Measurements from ENCODE around the gene CUEDC1. TPM values are rescaled to one million over a fixed set of nuclear protein-coding genes. Genes with fewer than 3 reads are reported as not detected.

The CUEDC1 gene
- total RNA-seq, 2 donors from 2014 or later, result 0.19 TPM; not detected in 1

DNA sequence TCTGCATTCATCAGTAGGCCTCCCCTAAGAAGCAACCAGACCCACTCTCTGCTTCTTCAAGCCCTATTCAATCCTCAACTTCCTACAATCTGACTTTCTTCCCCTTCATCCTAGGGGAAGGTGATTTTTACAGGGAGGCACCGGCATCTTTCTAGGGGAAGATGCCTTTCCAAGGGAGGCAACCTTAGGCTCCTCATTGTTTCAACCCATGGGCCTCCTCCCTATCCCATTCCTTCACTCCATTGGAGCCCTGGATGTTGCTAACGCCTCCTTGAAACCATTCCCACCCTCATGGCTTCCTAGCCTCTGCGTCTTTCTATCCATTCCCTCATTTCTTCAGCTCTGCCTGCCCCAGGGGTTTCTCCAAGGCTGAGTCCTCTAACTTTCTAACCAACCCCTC lies 2.7 kb upstream of the CUEDC1 start:
- no peak overlapping the region for H3K27ac Mint-ChIP-seq
- peak overlapping the region; percentile 40 for H3K4me3 Mint-ChIP-seq
- DNase-seq (ENCODE audit: low spot score) (no peak), ATAC-seq (no peak)
- H3K36me3 Mint-ChIP-seq, result no peaks in the 10 kb centered on the region
- peaks cover 22 to 26% of the 10 kb centered on the region in 2 donors for H3K4me1 Mint-ChIP-seq (ENCODE audit: low read depth in 2 of 2)
- H3K9me3 Mint-ChIP-seq, result no peaks in the 10 kb centered on the region
- H3K27me3 Mint-ChIP-seq, result peaks cover 37 to 42% of the 10 kb centered on the region in 2 donors

GRCh38 chr17:57957120-57957850 lies 2.1 kb upstream of the CUEDC1 start:
- ATAC-seq, result no peak
- H3K9me3 Mint-ChIP-seq, result no peaks in the 10 kb centered on the region
- H3K4me3 Mint-ChIP-seq, result peak overlapping the region; percentile 40
- no peaks in the 10 kb centered on the region for H3K36me3 Mint-ChIP-seq
- H3K27me3 Mint-ChIP-seq, result peaks cover 37 to 46% of the 10 kb centered on the region in 2 donors
- no peak overlapping the region for H3K27ac Mint-ChIP-seq
- peaks cover 22 to 31% of the 10 kb centered on the region in 2 donors for H3K4me1 Mint-ChIP-seq (ENCODE audit: low read depth in 2 of 2)
- no peak for DNase-seq (ENCODE audit: low spot score)

DNA sequence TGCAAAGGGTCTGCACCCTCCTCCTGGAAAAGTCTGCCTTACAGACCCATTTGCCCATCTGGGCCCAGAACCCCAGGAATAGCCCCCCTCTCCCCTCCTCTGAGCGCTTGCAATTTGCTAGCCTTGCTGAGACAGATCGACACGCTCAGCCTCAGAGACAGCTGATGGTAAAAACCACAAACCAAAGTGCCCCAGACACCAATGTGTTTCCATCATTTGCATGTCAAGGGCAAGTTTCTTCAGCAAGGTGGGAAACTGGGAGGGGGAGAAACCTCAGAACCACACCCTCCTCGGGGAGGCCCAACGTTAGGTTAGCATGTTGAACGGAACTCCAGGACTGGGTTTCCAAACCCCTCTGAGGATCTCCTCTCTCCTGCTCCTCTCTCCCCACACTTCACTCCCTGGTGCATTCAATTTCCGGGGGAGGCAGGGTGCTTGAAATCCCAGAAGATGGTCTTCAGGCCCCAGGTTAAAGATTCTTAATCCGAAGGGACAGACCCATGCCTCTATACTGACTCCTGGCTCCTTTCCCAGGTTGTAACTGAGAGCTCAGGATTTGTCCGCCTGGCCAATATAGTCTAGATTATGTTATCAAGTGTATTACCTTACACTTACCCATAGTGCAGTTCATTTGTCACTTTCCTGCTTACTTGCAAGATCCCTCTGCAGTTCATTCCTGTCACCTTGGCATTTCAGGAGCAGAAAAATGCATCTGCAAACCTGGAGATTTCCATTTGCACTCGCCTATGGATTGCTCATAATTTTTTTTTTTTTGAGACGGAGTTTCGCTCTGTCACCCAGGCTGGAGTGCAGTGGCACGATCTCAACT lies 1.3 kb upstream of the CUEDC1 start:
- H3K4me3 Mint-ChIP-seq, result peak overlapping the region; percentile 53
- no peaks in the 10 kb centered on the region for H3K9me3 Mint-ChIP-seq
- ATAC-seq, result peak; percentile 77 to 79
- no peaks in the 10 kb centered on the region for H3K36me3 Mint-ChIP-seq
- no peak overlapping the region for H3K27ac Mint-ChIP-seq
- H3K4me1 Mint-ChIP-seq (ENCODE audit: low read depth in 2 of 2), result peaks cover 22 to 31% of the 10 kb centered on the region in 2 donors
- H3K27me3 Mint-ChIP-seq, result peaks cover 33 to 46% of the 10 kb centered on the region in 2 donors
- DNase-seq (ENCODE audit: low spot score), result peak; percentile 77

- H3K27me3 Mint-ChIP-seq, result peaks cover 34 to 44% of the 10 kb centered on the region in 2 donors
- H3K4me3 Mint-ChIP-seq, result peak overlapping the region; percentile 62
- no peak for ATAC-seq
- no peak overlapping the region for H3K27ac Mint-ChIP-seq
- no peaks in the 10 kb centered on the region for H3K9me3 Mint-ChIP-seq
- no peak for DNase-seq (ENCODE audit: low spot score)
- no peaks in the 10 kb centered on the region for H3K36me3 Mint-ChIP-seq
- H3K4me1 Mint-ChIP-seq (ENCODE audit: low read depth in 2 of 2), result peaks cover 38 to 44% of the 10 kb centered on the region in 2 donors
Observed at GRCh38 chr17:57954397-57955182, 622 bp downstream of the CUEDC1 start.

DNA sequence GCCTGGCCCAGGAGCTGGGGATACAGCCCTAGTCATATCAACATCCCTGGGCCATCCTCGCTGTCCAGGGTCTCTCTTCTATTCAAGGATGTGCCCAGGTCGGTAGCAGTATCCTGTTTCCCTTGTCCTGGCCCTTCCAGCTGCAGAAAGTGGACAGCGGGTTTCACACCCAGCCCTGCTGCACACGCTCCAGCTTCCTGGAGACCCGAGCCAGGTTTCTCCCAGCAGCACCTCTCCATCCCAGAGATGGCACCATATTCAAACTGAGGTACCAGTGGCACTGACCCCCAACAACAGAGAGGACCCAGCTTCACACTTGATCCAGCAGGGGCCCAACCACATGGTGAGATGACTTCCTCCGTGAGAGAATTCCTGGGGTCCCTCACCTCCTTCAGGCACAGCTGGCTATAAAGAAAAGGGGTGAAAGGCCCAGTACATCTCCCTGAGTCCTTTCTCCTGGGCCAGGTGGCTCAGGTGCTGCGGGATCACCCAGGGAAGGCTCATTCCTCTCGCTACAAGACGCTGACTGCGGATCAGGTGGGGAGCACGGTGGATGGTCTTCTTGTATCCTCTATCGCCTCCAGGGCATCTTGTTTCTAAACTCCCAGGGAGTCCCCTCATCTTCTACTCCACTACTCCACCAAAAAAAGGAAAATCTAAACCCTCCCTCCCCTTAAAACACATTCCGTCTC lies 1.4 kb downstream of the CUEDC1 start:
- H3K27me3 Mint-ChIP-seq, result peaks cover 28 to 36% of the 10 kb centered on the region in 2 donors
- peak overlapping the region; percentile 62 for H3K4me3 Mint-ChIP-seq
- no peak overlapping the region for H3K27ac Mint-ChIP-seq

DNA sequence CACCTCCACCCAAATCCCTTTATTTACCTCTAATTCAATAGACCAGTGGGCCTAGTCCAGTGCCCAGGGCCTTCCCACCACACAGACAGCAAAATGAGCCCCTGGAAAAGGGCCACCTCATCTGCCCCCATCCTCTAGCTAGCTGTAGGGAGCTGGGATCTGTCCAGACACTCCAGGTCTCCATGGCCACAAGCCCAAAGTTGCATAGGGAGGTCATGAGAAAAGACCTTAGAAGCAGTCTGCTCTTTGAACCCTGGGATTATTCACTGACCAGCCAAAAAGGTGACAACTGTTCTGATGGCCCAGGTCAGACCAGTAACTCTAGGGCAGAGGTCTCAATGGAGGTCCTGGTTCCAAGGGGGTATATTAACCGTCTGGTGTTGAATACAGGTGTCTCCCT lies 2.0 kb downstream of the CUEDC1 start:
- Mint-ChIP-seq H3K4me1 (ENCODE audit: low read depth in 2 of 2) (peaks cover 50 to 56% of the 10 kb centered on the region in 2 donors), H3K36me3 (no peaks in the 10 kb centered on the region), H3K9me3 (no peaks in the 10 kb centered on the region), H3K4me3 (peak overlapping the region; percentile 16), H3K27me3 (peaks cover 28 to 32% of the 10 kb centered on the region in 2 donors), H3K27ac (no peak overlapping the region)
- DNase-seq (ENCODE audit: low spot score) (no peak), ATAC-seq (no peak)

More for the DNA sequence above, 1.4 kb downstream of the CUEDC1 start:
- ATAC-seq, result no peak
- H3K9me3 Mint-ChIP-seq, result no peaks in the 10 kb centered on the region
- H3K4me1 Mint-ChIP-seq (ENCODE audit: low read depth in 2 of 2), result peaks cover 43 to 50% of the 10 kb centered on the region in 2 donors
- no peaks in the 10 kb centered on the region for H3K36me3 Mint-ChIP-seq
- no peak for DNase-seq (ENCODE audit: low spot score)

DNA sequence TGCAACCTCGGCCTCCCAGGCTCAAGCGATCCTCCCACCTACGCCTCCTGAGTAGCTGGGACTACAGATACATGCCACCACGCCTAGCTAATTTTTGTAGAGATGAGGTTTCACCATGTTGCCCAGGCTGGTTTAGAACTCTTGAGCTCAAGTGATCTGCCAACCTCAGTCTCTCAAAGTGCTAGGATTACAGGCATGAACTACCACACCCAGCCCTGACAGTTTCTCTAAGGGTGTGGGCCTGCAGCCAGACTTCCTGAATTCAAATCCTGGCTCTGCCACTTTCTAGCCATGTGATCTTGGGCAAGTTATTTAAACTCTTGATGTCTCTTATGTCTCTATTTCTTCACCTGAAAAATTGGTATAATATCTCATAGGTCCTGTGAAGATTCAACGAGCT lies 5.6 kb downstream of the CUEDC1 start:
- no peaks in the 10 kb centered on the region for H3K9me3 Mint-ChIP-seq
- DNase-seq (ENCODE audit: low spot score) (peak; percentile 6), ATAC-seq (no peak)
- H3K27me3 Mint-ChIP-seq, result peaks cover 22 to 24% of the 10 kb centered on the region in 2 donors
- peak overlapping the region; percentile 9 to 71 for H3K27ac Mint-ChIP-seq
- H3K4me1 Mint-ChIP-seq (ENCODE audit: low read depth in 2 of 2), result peaks cover 44 to 45% of the 10 kb centered on the region in 2 donors
- H3K4me3 Mint-ChIP-seq, result peak overlapping the region; percentile 35
- no peaks in the 10 kb centered on the region for H3K36me3 Mint-ChIP-seq

DNA sequence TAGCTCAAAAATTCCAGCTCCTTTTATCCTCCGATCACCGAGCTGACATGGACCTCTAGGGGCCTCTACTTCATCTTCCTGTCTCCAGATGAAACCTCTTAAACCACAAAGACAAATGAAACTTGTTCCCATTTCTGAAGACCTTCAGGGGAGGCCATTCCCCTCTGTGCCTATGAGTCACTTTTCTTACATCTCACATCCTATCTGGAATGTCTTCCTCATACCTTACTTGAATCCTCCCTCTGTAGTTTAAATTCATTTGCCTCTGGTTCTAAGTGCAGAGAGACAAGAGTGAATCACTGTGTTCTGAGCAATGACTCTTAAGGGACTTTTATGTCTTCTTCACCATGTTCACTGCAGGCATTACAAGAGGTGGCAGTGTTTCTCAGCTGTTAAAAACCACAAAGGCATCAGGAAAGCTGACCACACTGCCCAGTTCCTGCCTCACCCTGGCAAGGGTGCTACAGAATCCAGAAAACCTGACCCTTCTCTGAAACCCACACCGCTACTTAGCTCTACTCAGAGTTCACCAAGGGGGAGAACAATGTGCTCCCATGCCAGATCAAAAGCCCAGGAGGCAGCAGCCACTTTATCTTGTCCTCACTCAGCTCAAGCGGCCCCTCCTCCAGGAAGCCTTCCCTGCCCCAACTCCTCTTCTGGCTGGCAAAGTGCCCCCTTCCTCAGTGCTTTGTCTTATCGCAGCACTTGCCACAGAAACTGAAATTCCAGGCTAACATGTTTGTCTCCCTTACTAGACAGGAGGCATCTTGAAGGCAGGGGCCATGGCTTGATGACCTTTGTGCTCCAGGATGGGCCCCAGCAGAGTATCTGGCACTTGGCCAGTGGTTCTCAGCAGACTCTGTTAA lies 6.4 kb downstream of the CUEDC1 start:
- Mint-ChIP-seq H3K4me3 (peak overlapping the region; percentile 65), H3K27me3 (peaks cover 19 to 21% of the 10 kb centered on the region in 2 donors), H3K36me3 (no peaks in the 10 kb centered on the region), H3K9me3 (no peaks in the 10 kb centered on the region), H3K4me1 (ENCODE audit: low read depth in 2 of 2) (peaks cover 40 to 41% of the 10 kb centered on the region in 2 donors), H3K27ac (peak overlapping the region; percentile 17 to 63)
- ATAC-seq, result peak; percentile 75 to 83
- no peak for DNase-seq (ENCODE audit: low spot score)

- H3K4me1 Mint-ChIP-seq (ENCODE audit: low read depth in 2 of 2), result peaks cover 40 to 41% of the 10 kb centered on the region in 2 donors
- peak overlapping the region; percentile 17 to 63 for H3K27ac Mint-ChIP-seq
- H3K4me3 Mint-ChIP-seq, result peak overlapping the region; percentile 65
- DNase-seq (ENCODE audit: low spot score) (no peak), ATAC-seq (no peak)
- peaks cover 21 to 24% of the 10 kb centered on the region in 2 donors for H3K27me3 Mint-ChIP-seq
- no peaks in the 10 kb centered on the region for H3K36me3 Mint-ChIP-seq
- no peaks in the 10 kb centered on the region for H3K9me3 Mint-ChIP-seq
Observed at GRCh38 chr17:57948169-57948554, 7.0 kb downstream of the CUEDC1 start.

- H3K36me3 Mint-ChIP-seq, result no peaks in the 10 kb centered on the region
- no peak for ATAC-seq
- H3K4me1 Mint-ChIP-seq (ENCODE audit: low read depth in 2 of 2), result peaks cover 36 to 40% of the 10 kb centered on the region in 2 donors
- H3K27me3 Mint-ChIP-seq, result peaks cover 14 to 21% of the 10 kb centered on the region in 2 donors
- H3K9me3 Mint-ChIP-seq, result no peaks in the 10 kb centered on the region
- peak overlapping the region; percentile 15 to 64 for H3K27ac Mint-ChIP-seq
- no peak for DNase-seq (ENCODE audit: low spot score)
- peak overlapping the region; percentile 76 for H3K4me3 Mint-ChIP-seq
Observed at GRCh38 chr17:57947369-57947768, 7.8 kb downstream of the CUEDC1 start.

GRCh38 chr17:57946798-57947358 lies 8.3 kb downstream of the CUEDC1 start:
- DNase-seq (ENCODE audit: low spot score), result peak; percentile 69
- Mint-ChIP-seq H3K9me3 (no peaks in the 10 kb centered on the region), H3K27ac (peak overlapping the region; percentile 15 to 64), H3K27me3 (peaks cover 14 to 21% of the 10 kb centered on the region in 2 donors), H3K4me3 (peak overlapping the region; percentile 76), H3K36me3 (no peaks in the 10 kb centered on the region), H3K4me1 (ENCODE audit: low read depth in 2 of 2) (peaks cover 36 to 40% of the 10 kb centered on the region in 2 donors)
- ATAC-seq, result peak; percentile 90
